HepG2 (cell line): ENCODE measurements around the gene GK. TPM values are rescaled to one million over a fixed set of nuclear protein-coding genes. Genes with fewer than 3 reads are reported as not detected.

Experiments used
- CBX5 ChIP-seq: sonication (generic); formaldehyde crosslinking; IDR thresholded peaks from 2 replicates; pipeline ENCODE4 v1.4.0; 2020; ENCODE audit warnings: missing genetic modification reagents, borderline replicate concordance
- EED ChIP-seq: sonication (generic); formaldehyde crosslinking; IDR thresholded peaks from 2 replicates; pipeline ENCODE4 v1.5.0; 2020; ENCODE audit warnings: mild to moderate bottlenecking, missing genetic modification reagents
- ERF ChIP-seq: IDR thresholded peaks from 2 replicates; pipeline ENCODE4 v1.6.1; 2018; ENCODE audit warnings: missing biosample characterization, missing genetic modification reagents
- GABPB1 ChIP-seq: IDR thresholded peaks from 2 replicates; pipeline ENCODE4 v1.6.1; 2016; ENCODE audit warnings: mild to moderate bottlenecking, missing genetic modification reagents, moderate library complexity, missing compliant biosample characterization
- GMEB2 ChIP-seq: IDR thresholded peaks from 2 replicates; pipeline ENCODE4 v1.6.1; 2016; ENCODE audit warnings: missing biosample characterization, missing genetic modification reagents, low read depth
- GTF3A ChIP-seq: sonication (generic); formaldehyde crosslinking; conservative IDR thresholded peaks from 2 replicates; pipeline ENCODE4 v1.4.0; 2020; ENCODE audit warnings: mild to moderate bottlenecking, missing genetic modification reagents
- HNRNPLL ChIP-seq: fragments of 200-400 bp; formaldehyde crosslinking; IDR thresholded peaks from 2 replicates; pipeline ENCODE4 v1.6.1; 2017; ENCODE audit warnings: mild to moderate bottlenecking, low read depth, low read length; ENCODE audit not compliant: poor library complexity, severe bottlenecking
- KDM5A ChIP-seq: fragments of 200-600 bp; sonication (generic); IDR thresholded peaks from 2 replicates; pipeline ENCODE4 v1.7.0; 2018; ENCODE audit warnings: antibody characterized with exemption, mild to moderate bottlenecking, low read length, borderline replicate concordance
- MIXL1 ChIP-seq: IDR thresholded peaks from 2 replicates; pipeline ENCODE4 v1.6.1; 2016
- NFKB2 ChIP-seq: sonication (generic); formaldehyde crosslinking; IDR thresholded peaks from 2 replicates; pipeline ENCODE4 v1.4.0; 2020; ENCODE audit warnings: missing genetic modification reagents, borderline replicate concordance
- NFYB ChIP-seq: sonication (generic); formaldehyde crosslinking; IDR thresholded peaks from 2 replicates; pipeline ENCODE4 v1.4.0; 2020; ENCODE audit warnings: missing genetic modification reagents
- NR2F6 ChIP-seq, 2 experiments: IDR thresholded peaks; 2 replicates each; pipeline ENCODE4 v1.6.1; 2016; ENCODE audit warnings: antibody characterized with exemption in 1 of 2, mild to moderate bottlenecking in 1 of 2
- PHF21A ChIP-seq: sonication (generic); formaldehyde crosslinking; IDR thresholded peaks from 2 replicates; pipeline ENCODE4 v1.5.0; 2020; ENCODE audit warnings: mild to moderate bottlenecking, missing genetic modification reagents
- PHF8 ChIP-seq: sonication (generic); formaldehyde crosslinking; IDR thresholded peaks from 2 replicates; pipeline ENCODE4 v1.5.0; 2020; ENCODE audit warnings: missing genetic modification reagents
- SOX5 ChIP-seq: IDR thresholded peaks from 2 replicates; pipeline ENCODE4 v1.6.1; 2016; ENCODE audit warnings: borderline replicate concordance
- ZNF281 ChIP-seq: sonication (generic); formaldehyde crosslinking; IDR thresholded peaks from 2 replicates; pipeline ENCODE4 v1.4.0; 2020; ENCODE audit warnings: missing genetic modification reagents, borderline replicate concordance
- ZNF367 ChIP-seq: sonication (generic); formaldehyde crosslinking; IDR thresholded peaks from 2 replicates; pipeline ENCODE4 v1.4.0; 2020; ENCODE audit warnings: missing genetic modification reagents, borderline replicate concordance
- ZNF678 ChIP-seq: sonication (generic); formaldehyde crosslinking; IDR thresholded peaks from 2 replicates; pipeline ENCODE4 v1.4.0; 2020; ENCODE audit warnings: mild to moderate bottlenecking, missing genetic modification reagents
- ZNF768 ChIP-seq: sonication (generic); formaldehyde crosslinking; IDR thresholded peaks from 2 replicates; pipeline ENCODE4 v1.4.0; 2020; ENCODE audit warnings: missing genetic modification reagents
- ZNF850 ChIP-seq: sonication (generic); formaldehyde crosslinking; conservative IDR thresholded peaks from 2 replicates; pipeline ENCODE4 v1.9.0; 2021; ENCODE audit warnings: mild to moderate bottlenecking, missing genetic modification reagents
- ZNF878 ChIP-seq: sonication (generic); formaldehyde crosslinking; IDR thresholded peaks from 2 replicates; pipeline ENCODE4 v1.8.1; 2023; ENCODE audit warnings: mild to moderate bottlenecking, missing genetic modification reagents, moderate library complexity
- polyA plus RNA-seq, 8 experiments: library from polyadenylated mRNA; depleted of rRNA in 3 of 8; stranded (reverse) in 7 of 8; unstranded in 1 of 8; fragments of >200 nt; fragmentation: Illumina TruSeq in 4 of 8; extraction: Trizol in 4 of 8; gene quantifications; 2 replicates each; pipeline versions ENCODE4 v1.2.1 to v1.2.3, GENCODE V29; 2011 to 2016; ENCODE audit warnings: low read depth in 4 of 8, missing spikeins in 1 of 8, mixed read lengths in 1 of 8; ENCODE audit not compliant: insufficient read depth in 1 of 8
- total RNA-seq, 5 experiments: library from RNA; depleted of rRNA; stranded (reverse); fragments of >200 nt; fragmentation: Illumina TruSeq; extraction: Trizol; gene quantifications; 2 replicates each; pipeline ENCODE4 v1.2.3, GENCODE V29; 2016; ENCODE audit warnings: low read depth in 1 of 5
- TF ChIP-seq, protein P1 (sequence below): sonication (generic); formaldehyde crosslinking; IDR thresholded peaks from 2 replicates; pipeline ENCODE4 v1.4.0; 2020; ENCODE audit warnings: mild to moderate bottlenecking, missing genetic modification reagents
- TF ChIP-seq, protein P2 (sequence below): sonication (generic); formaldehyde crosslinking; IDR thresholded peaks from 2 replicates; pipeline ENCODE4 v1.4.0; 2020; ENCODE audit warnings: missing genetic modification reagents, borderline replicate concordance

Gene GK
- total and polyA plus RNA-seq, 2 of the 13 experiments (the other 11 are each of a cell fraction or from before 2014, with no cell fraction given): 64.2 to 265 TPM

DNA sequence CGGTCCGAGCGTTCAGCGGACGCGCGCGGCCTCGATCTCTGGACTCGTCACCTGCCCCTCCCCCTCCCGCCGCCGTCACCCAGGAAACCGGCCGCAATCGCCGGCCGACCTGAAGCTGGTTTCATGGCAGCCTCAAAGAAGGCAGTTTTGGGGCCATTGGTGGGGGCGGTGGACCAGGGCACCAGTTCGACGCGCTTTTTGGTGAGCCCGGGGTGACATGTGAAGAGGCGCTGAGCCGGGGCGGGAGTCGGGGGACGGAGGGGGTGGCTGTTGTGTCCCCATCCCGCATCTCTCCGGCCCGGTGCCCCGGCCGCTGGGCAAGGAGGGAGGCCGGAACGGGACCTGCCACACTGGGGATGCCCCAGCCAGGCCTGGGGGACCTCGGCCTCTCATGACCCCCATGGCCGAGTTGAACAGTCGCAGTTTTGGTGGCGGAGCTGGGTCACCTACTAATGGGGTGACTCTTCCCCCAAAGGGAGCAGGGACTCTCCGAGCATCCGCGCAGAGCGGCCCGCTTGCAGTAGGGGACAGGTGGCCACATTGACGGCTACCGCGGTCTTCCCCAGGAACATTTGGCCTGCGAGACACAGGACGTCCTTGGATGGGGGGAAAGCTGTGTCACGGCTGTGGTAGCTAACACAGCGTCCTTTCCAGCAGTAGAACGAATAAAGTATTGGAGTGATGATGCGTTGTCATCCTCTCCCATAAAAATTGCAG is at the start of gene GK (continued):
- TF ChIP-seq PHF21A: no peak
- no peak for TF ChIP-seq NR2F6 (IDR thresholded peaks at IDR 0.05)
- no peak for TF ChIP-seq NR2F6 (CRISPR knock-in tag; IDR thresholded peaks at IDR 0.05)
- no peak for TF ChIP-seq EED (CRISPR knock-in tag)
- no peak for TF ChIP-seq GMEB2 (CRISPR knock-in tag)
- TF ChIP-seq KDM5A: no peak
- TF ChIP-seq PHF8 (CRISPR knock-in tag): no peak
- no peak for TF ChIP-seq GTF3A (CRISPR knock-in tag)
- peak; percentile 72 for TF ChIP-seq ZNF281 (CRISPR knock-in tag)
- TF ChIP-seq ERF (CRISPR knock-in tag): no peak; the same call in 1 of the 2 replicates
- TF ChIP-seq ZNF878 (CRISPR knock-in tag): 0 out of 2 replicates have a peak, but pooled peaks have one; percentile 32
- TF ChIP-seq ZNF367 (CRISPR knock-in tag): no peak
- TF ChIP-seq, protein P1, sequence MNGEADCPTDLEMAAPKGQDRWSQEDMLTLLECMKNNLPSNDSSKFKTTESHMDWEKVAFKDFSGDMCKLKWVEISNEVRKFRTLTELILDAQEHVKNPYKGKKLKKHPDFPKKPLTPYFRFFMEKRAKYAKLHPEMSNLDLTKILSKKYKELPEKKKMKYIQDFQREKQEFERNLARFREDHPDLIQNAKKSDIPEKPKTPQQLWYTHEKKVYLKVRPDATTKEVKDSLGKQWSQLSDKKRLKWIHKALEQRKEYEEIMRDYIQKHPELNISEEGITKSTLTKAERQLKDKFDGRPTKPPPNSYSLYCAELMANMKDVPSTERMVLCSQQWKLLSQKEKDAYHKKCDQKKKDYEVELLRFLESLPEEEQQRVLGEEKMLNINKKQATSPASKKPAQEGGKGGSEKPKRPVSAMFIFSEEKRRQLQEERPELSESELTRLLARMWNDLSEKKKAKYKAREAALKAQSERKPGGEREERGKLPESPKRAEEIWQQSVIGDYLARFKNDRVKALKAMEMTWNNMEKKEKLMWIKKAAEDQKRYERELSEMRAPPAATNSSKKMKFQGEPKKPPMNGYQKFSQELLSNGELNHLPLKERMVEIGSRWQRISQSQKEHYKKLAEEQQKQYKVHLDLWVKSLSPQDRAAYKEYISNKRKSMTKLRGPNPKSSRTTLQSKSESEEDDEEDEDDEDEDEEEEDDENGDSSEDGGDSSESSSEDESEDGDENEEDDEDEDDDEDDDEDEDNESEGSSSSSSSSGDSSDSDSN: peak; percentile 24; the same call in 1 of the 2 replicates
- no peak for TF ChIP-seq SOX5 (CRISPR knock-in tag)
- 0 out of 2 replicates have a peak, but pooled peaks have one; percentile 42 for TF ChIP-seq ZNF768
- TF ChIP-seq ZNF850: no peak
- TF ChIP-seq NFKB2 (CRISPR knock-in tag): peak; percentile 5; the same call in 1 of the 2 replicates
- no peak for TF ChIP-seq NFYB (CRISPR knock-in tag)
- no peak for TF ChIP-seq MIXL1 (CRISPR knock-in tag)
- peak; percentile 37; the same call in 1 of the 2 replicates for TF ChIP-seq GABPB1 (CRISPR knock-in tag)
- no peak for TF ChIP-seq ZNF678
- no peak for TF ChIP-seq HNRNPLL
- no peak for TF ChIP-seq CBX5
- TF ChIP-seq, protein P2, sequence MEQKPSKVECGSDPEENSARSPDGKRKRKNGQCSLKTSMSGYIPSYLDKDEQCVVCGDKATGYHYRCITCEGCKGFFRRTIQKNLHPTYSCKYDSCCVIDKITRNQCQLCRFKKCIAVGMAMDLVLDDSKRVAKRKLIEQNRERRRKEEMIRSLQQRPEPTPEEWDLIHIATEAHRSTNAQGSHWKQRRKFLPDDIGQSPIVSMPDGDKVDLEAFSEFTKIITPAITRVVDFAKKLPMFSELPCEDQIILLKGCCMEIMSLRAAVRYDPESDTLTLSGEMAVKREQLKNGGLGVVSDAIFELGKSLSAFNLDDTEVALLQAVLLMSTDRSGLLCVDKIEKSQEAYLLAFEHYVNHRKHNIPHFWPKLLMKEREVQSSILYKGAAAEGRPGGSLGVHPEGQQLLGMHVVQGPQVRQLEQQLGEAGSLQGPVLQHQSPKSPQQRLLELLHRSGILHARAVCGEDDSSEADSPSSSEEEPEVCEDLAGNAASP (CRISPR knock-in tag): no peak
